GM12878 (cell line): ENCODE data around the gene CD151. TPM values are rescaled to one million over a fixed set of nuclear protein-coding genes. Genes with fewer than 3 reads are reported as not detected.

Experiments used
- BHLHE40 ChIP-seq, 2 experiments: fragments of 450-650 bp in 1 of 2; IDR thresholded peaks; 2 replicates each; pipeline ENCODE4 v1.6.1; 2011 to 2017; ENCODE audit warnings: low read depth in 2 of 2, borderline replicate concordance in 1 of 2, improper control_type of control experiment in 1 of 2, low read length in 1 of 2, mild to moderate bottlenecking in 1 of 2
- E4F1 ChIP-seq: fragments of 450-650 bp; IDR thresholded peaks from 2 replicates; pipeline ENCODE4 v1.6.1; 2018; ENCODE audit warnings: borderline replicate concordance, mild to moderate bottlenecking; ENCODE audit not compliant: partially characterized antibody
- MXI1 ChIP-seq: fragments of 150-350 bp; IDR thresholded peaks from 2 replicates; pipeline ENCODE4 v1.6.1; 2011; ENCODE audit warnings: low read depth, mild to moderate bottlenecking, inconsistent platforms, low read length, improper control_type of control experiment
- NBN ChIP-seq: fragments of 450-650 bp; IDR thresholded peaks from 2 replicates; pipeline ENCODE4 v1.6.1; 2016
- RAD21 ChIP-seq: IDR thresholded peaks from 2 replicates; pipeline ENCODE4 v1.6.1; 2011; ENCODE audit warnings: mild to moderate bottlenecking, low read depth, low read length, moderate library complexity; ENCODE audit not compliant: insufficient read depth
- RUNX3 ChIP-seq: IDR thresholded peaks from 2 replicates; pipeline ENCODE4 v1.6.1; 2012; ENCODE audit warnings: low read length, inconsistent platforms
- SMARCA5 ChIP-seq: fragments of 450-650 bp; IDR thresholded peaks from 2 replicates; pipeline ENCODE4 v1.6.1; 2017; ENCODE audit warnings: mild to moderate bottlenecking
- polyA plus RNA-seq, 11 experiments: library from polyadenylated mRNA; depleted of rRNA in 4 of 11; unstranded in 6 of 11; stranded (reverse) in 5 of 11; fragments of >200 nt; fragmentation: Nextera tagmentation in 4 of 11; fragmentation: Illumina TruSeq in 1 of 11; extraction: Ambion mirVana in 4 of 11; extraction: Trizol in 1 of 11; gene quantifications; 1 replicate in 1 of 11; 2 replicates in 10 of 11; pipeline versions ENCODE4 v1.2.1 to v1.2.3, GENCODE V29; 2011 to 2016; ENCODE audit warnings: inconsistent platforms in 2 of 11, missing spikeins in 2 of 11, low read depth in 1 of 11
- total RNA-seq, 4 experiments: library from RNA; depleted of rRNA in 3 of 4; stranded (reverse); fragments of >200 nt in 3 of 4; fragmentation: Illumina TruSeq in 1 of 4; extraction: Trizol in 1 of 4; gene quantifications; 2 replicates each; pipeline versions ENCODE4 v1.2.1 to v1.2.3, GENCODE V29; 2013 to 2021

CD151 gene
- total and polyA plus RNA-seq, 10 of the 15 experiments (the other 5 are each of a cell fraction or from before 2014, with no cell fraction given) = 0.52 to 41.7 (median 14.7) TPM

GRCh38 chr11:808427-809286, 24.1 kb upstream of the CD151 start (continued):
- TF ChIP-seq RAD21 (no peak), BHLHE40 (IDR thresholded peaks at IDR 0.05; ENCODE audit: borderline replicate concordance in 1 of 2, low read depth in 2 of 2, low read length in 1 of 2) (peak; percentile 16 to 64; a peak in 1 of 4 replicates), E4F1 (no peak), SMARCA5 (0 out of 2 replicates have a peak, but pooled peaks have one; percentile 71), MXI1 (peak; percentile 22; the same call in 1 of the 2 replicates), NBN (0 out of 2 replicates have a peak, but pooled peaks have one; percentile 15), RUNX3 (peak; percentile 61)
- TF ChIP-seq, all 136 proteins: peak for 10
